GM12891 (cell line): ENCODE results near the gene RHOT1.

Experiments used
- POLR2A ChIP-seq: IDR thresholded peaks from 2 replicates; pipeline ENCODE4 v1.6.1; 2011; ENCODE audit warnings: low read depth, low read length, control low read depth
- POLR2AphosphoS5 ChIP-seq: IDR thresholded peaks from 2 replicates; pipeline ENCODE4 v1.6.1; 2011; ENCODE audit warnings: low read depth, low read length, control low read depth
- SPI1 ChIP-seq: IDR thresholded peaks from 2 replicates; pipeline ENCODE4 v1.6.1; 2011; ENCODE audit warnings: low read depth, low read length, control low read depth
- TAF1 ChIP-seq: IDR thresholded peaks from 2 replicates; pipeline ENCODE4 v1.6.1; 2011; ENCODE audit warnings: low read depth, low read length, control low read depth

DNA sequence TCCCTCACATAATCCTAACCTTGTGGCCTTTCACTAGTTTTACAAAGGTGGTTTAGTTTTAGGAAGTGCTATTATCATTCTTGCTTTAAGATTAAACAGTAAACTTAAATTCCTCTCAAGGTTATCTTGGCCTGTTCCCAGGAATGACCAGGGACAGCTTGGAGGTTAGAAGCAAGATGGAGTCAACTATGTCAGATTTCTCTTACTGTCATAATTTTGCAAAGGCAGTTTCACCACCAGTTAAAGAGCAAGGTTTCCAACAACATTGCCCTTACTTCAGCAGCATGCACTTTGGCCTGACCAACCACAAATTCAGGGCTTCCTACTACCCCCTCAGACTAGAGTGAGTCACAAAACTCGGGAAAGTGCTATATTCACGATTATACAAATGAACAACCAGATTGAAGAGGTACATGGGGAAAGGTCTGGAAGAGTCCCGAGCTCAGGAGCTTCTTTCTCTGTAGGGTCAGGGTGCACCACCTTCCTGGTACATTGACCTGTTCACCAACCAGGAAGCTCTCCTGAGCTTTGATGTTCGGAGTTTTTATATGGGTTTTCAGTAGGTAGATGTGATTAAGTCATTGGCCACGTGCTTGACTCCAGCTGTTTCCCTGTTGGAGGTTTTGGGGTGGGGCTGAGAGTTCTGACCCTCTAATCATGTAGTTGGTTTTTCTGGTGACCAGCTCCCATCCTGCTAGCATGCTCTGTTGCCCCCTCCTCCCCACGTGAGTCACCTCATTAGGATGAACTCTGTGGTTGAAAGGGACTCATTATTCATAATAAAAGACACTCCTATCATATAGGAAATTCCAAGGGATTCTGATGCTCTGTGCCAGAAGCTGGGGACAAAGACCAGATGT is 19.4 kb downstream of the RHOT1 start:
- TF ChIP-seq POLR2A (no peak), POLR2AphosphoS5 (no peak), TAF1 (no peak), SPI1 (no peak)
